Ectodermal cell (in vitro differentiated cells): ENCODE results near the gene MID2.

Source experiments
- H3K27ac ChIP-seq: 2 replicates; pipeline ENCODE4 v1.7.0; 2013; ENCODE audit warnings: mild to moderate bottlenecking, low read depth, low read length; ENCODE audit not compliant: insufficient read depth, poor library complexity, severe bottlenecking
- H3K27me3 ChIP-seq: 2 replicates; pipeline ENCODE4 v1.7.0; 2013; ENCODE audit warnings: mild to moderate bottlenecking, low read length; ENCODE audit not compliant: insufficient read depth, control insufficient read depth, poor library complexity, severe bottlenecking
- H3K36me3 ChIP-seq: one replicate; pipeline ENCODE4 v1.7.0; 2013; ENCODE audit warnings: low read length; ENCODE audit not compliant: control insufficient read depth, insufficient read depth
- H3K4me1 ChIP-seq: one replicate; pipeline ENCODE4 v1.7.0; 2013; ENCODE audit warnings: low read length; ENCODE audit not compliant: control insufficient read depth, insufficient read depth
- H3K4me3 ChIP-seq: 2 replicates; pipeline ENCODE4 v1.7.0; 2013; ENCODE audit warnings: low read depth, low read length, control low read depth; ENCODE audit not compliant: insufficient read depth
- H3K9me3 ChIP-seq: 2 replicates; pipeline ENCODE4 v1.7.0; 2013; ENCODE audit warnings: mild to moderate bottlenecking, low read length, moderate library complexity; ENCODE audit not compliant: control insufficient read depth
- WGBS, 2 experiments: methylation state at CpG; one replicate each; pipeline ENCODE4 v1.1.7; 2013; ENCODE audit warnings: missing lambda C conversion rate in 2 of 2; 5-methylcytosine and 5-hydroxymethylcytosine counted together

MID2 gene

GRCh38 chrX:107857837-107858236, 32.2 kb downstream of the MID2 start:
- Histone ChIP-seq H3K36me3 (no peaks in the 10 kb centered on the region), H3K4me1 (no peaks in the 10 kb centered on the region), H3K27ac (no peak overlapping the region), H3K4me3 (no peak overlapping the region), H3K27me3 (no peaks in the 10 kb centered on the region), H3K9me3 (no peaks in the 10 kb centered on the region)
- WGBS, 2 experiments: 85 to 96% methylated on average over 3 to 5 of the region's 5 CpGs

DNA sequence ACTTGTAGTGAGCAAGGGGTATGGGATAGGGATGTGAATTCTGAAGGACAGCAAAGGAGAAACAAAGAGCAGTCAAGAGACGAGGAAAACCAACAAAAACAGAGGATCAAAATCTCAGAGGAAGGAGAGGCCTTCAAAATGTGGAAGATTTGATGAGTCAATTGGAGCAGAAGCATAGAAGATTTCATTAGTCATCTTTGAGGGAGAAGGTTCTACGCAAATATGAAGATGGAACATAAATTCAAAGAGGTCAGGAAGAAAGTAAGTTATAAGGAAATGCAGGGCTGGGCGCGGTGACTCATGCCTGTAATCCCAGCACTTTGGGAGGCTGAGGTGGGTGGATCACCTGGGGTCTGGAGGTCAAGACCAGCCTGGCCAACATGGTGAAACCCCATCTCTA, 35.4 kb downstream of the MID2 start:
- WGBS, 2 experiments: 89 to 91% methylated on average over 4 of the region's 4 CpGs
- Histone ChIP-seq H3K27ac (no peak overlapping the region), H3K4me3 (no peak overlapping the region), H3K36me3 (no peaks in the 10 kb centered on the region), H3K27me3 (no peaks in the 10 kb centered on the region), H3K9me3 (no peaks in the 10 kb centered on the region), H3K4me1 (no peaks in the 10 kb centered on the region)

- H3K27me3 ChIP-seq: no peaks in the 10 kb centered on the region
- H3K27ac ChIP-seq: no peak overlapping the region
- WGBS, 2 experiments: 82 to 85% methylated on average over 6 of the region's 6 CpGs
These were observed 45.5 kb downstream of the MID2 start for GRCh38 chrX:107871136-107871535.

DNA sequence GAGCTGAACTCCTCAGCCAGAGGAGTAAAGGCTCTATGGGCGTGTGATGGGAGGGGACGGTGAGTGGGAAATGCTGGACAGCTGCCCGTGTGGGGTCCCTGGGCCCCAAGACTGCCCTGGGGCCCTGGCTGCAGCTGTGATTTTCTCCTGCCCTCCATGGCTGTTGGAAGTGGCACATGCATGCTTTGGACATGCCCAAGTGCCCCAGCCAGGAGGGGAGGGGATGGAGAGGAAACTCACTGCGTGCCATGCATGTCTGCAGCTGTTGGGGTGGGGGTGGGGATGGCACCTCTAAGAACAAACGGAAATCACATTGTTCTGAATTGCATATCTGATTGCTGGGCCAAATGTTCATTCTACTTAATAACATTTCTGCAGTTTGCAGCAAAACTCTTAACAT, 52.4 kb downstream of the MID2 start:
- Histone ChIP-seq H3K36me3 (no peaks in the 10 kb centered on the region), H3K27ac (no peak overlapping the region), H3K9me3 (no peaks in the 10 kb centered on the region), H3K4me1 (no peaks in the 10 kb centered on the region), H3K27me3 (no peaks in the 10 kb centered on the region), H3K4me3 (no peak overlapping the region)
- WGBS, 2 experiments: 90 to 91% methylated on average over 3 to 5 of the region's 5 CpGs

More at GRCh38 chrX:107871136-107871535, 45.5 kb downstream of the MID2 start:
- no peaks in the 10 kb centered on the region for H3K4me1 ChIP-seq
- H3K9me3 ChIP-seq: no peaks in the 10 kb centered on the region
- no peak overlapping the region for H3K4me3 ChIP-seq
- no peaks in the 10 kb centered on the region for H3K36me3 ChIP-seq

- Histone ChIP-seq H3K36me3 (no peaks in the 10 kb centered on the region), H3K27ac (no peak overlapping the region), H3K4me3 (no peak overlapping the region), H3K27me3 (no peaks in the 10 kb centered on the region), H3K4me1 (no peaks in the 10 kb centered on the region), H3K9me3 (no peaks in the 10 kb centered on the region)
- WGBS, 2 experiments: 92 to 95% methylated on average over 5 of the region's 5 CpGs
These were observed 54.5 kb downstream of the MID2 start for GRCh38 chrX:107880054-107880610.

DNA sequence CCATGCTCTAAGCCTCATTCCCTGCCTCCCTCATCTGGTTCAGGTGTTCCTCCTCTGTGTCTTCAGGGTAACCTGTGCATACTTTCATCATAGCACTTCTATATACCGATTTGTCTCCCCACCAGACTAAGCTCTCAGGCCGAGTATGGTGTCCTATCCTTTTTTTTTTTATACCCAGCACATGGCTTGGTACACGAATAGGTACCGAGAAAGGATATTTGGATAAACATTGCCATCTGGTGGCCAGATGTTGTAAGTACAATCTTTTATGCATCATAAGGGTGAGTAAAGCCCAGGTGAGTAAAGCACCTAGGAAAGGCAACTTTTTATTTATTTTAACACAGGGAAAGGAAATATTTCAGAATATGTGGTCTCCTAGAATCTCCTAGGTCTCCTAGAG, 68.4 kb downstream of the MID2 start:
- Histone ChIP-seq H3K4me1 (no peaks in the 10 kb centered on the region), H3K27ac (no peak overlapping the region), H3K36me3 (no peaks in the 10 kb centered on the region), H3K4me3 (no peak overlapping the region), H3K27me3 (no peaks in the 10 kb centered on the region), H3K9me3 (no peaks in the 10 kb centered on the region)
- WGBS, 2 experiments: 21 to 26% methylated on average over 2 to 4 of the region's 4 CpGs

GRCh38 chrX:107902721-107903120, 77.1 kb downstream of the MID2 start:
- H3K4me3 ChIP-seq: no peak overlapping the region
- WGBS, 2 experiments: 77 to 80% methylated on average over 4 of the region's 6 CpGs
- H3K9me3 ChIP-seq: no peaks in the 10 kb centered on the region
- no peaks in the 10 kb centered on the region for H3K4me1 ChIP-seq
- no peak overlapping the region for H3K27ac ChIP-seq
- H3K36me3 ChIP-seq: no peaks in the 10 kb centered on the region
- no peaks in the 10 kb centered on the region for H3K27me3 ChIP-seq

DNA sequence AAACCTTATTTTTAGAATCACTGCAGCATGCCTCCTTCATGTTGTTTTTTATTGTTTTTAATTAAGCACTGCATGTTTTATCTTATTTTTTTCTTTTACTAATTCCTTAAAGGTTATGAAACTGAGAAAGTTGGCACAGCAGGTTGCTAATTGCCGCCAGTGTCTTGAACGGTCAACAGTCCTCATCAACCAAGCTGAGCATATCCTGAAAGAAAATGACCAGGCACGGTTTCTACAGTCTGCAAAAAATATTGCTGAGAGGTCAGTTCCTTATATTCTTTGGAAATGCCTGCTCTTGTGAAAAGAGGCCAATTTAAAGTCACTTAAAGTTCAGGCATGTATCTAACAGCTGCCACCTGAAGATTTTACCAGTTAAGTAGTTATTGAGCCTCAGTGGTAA, 79.7 kb downstream of the MID2 start:
- 94 to 96% methylated on average over 3 of the region's 3 CpGs for WGBS, 2 experiments
- no peak overlapping the region for H3K4me3 ChIP-seq
- H3K27ac ChIP-seq: no peak overlapping the region
- H3K36me3 ChIP-seq: no peaks in the 10 kb centered on the region
- no peaks in the 10 kb centered on the region for H3K4me1 ChIP-seq
- no peaks in the 10 kb centered on the region for H3K9me3 ChIP-seq
- H3K27me3 ChIP-seq: no peaks in the 10 kb centered on the region

DNA sequence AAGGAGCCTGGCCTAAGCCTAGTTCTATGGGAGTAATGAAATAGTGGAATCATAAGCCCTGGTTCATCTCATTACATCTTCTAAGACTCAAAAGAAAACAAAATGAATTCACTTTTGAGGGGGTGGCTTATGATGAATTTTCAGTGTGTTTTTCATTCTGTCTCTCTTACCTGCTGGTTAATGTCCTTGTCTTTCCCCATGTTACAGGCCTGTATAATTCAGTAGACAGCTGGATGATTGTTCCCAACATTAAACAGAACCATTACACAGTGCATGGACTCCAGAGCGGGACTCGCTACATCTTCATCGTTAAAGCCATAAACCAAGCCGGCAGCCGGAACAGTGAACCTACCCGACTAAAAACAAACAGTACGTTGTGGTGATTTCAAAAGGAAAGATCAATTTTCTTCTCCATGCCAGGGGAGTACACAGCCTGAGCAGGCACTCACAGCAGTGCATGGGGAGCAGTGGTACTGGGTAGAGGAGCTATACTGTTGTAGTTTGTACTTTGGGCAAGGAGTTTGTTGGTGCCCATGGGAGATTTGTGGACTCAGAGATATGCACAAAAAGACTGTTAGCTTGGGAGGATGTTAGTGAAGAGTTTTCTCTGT, 98.6 kb downstream of the MID2 start:
- Histone ChIP-seq H3K4me3 (no peak overlapping the region), H3K27me3 (no peaks in the 10 kb centered on the region), H3K27ac (no peak overlapping the region), H3K9me3 (no peaks in the 10 kb centered on the region), H3K4me1 (no peaks in the 10 kb centered on the region), H3K36me3 (no peaks in the 10 kb centered on the region)
- WGBS, 2 experiments: 97% methylated on average over 7 of the region's 7 CpGs

- Histone ChIP-seq H3K27me3 (peaks cover 11% of the 10 kb centered on the region), H3K27ac (no peak overlapping the region), H3K9me3 (no peaks in the 10 kb centered on the region), H3K4me1 (no peaks in the 10 kb centered on the region), H3K4me3 (no peak overlapping the region), H3K36me3 (no peaks in the 10 kb centered on the region)
- WGBS, 2 experiments: 100% methylated on average over 1 of the region's 1 CpG; no CpG with 5 or more reads in 1 of the 2 experiments
These were observed 108.6 kb downstream of the MID2 start for GRCh38 chrX:107934262-107934661.
